Ishikawa (cell line): ENCODE data around the gene ADAM10.

ENCODE experiments used
- CEBPB ChIP-seq: IDR thresholded peaks from 2 replicates; pipeline ENCODE4 v1.6.1; 2012
- CREB1 ChIP-seq: IDR thresholded peaks from 2 replicates; pipeline ENCODE4 v1.6.1; 2012; ENCODE audit warnings: low read depth
- EGR1 ChIP-seq: IDR thresholded peaks from 2 replicates; pipeline ENCODE4 v1.6.1; 2012
- EP300 ChIP-seq: IDR thresholded peaks from 2 replicates; pipeline ENCODE4 v1.6.1; 2012; ENCODE audit warnings: borderline replicate concordance
- FOXM1 ChIP-seq: IDR thresholded peaks from 2 replicates; pipeline ENCODE4 v1.6.1; 2012; ENCODE audit warnings: low read depth, borderline replicate concordance
- MAX ChIP-seq: IDR thresholded peaks from 2 replicates; pipeline ENCODE4 v1.6.1; 2012
- NFIC ChIP-seq: IDR thresholded peaks from 2 replicates; pipeline ENCODE4 v1.6.1; 2012
- RAD21 ChIP-seq: IDR thresholded peaks from 2 replicates; pipeline ENCODE4 v1.6.1; 2012; ENCODE audit warnings: low read depth
- REST ChIP-seq: IDR thresholded peaks from 2 replicates; pipeline ENCODE4 v1.6.1; 2012; ENCODE audit warnings: low read depth, mild to moderate bottlenecking
- TAF1 ChIP-seq: IDR thresholded peaks from 2 replicates; pipeline ENCODE4 v1.6.1; 2012; ENCODE audit warnings: low read depth, mild to moderate bottlenecking
- TCF12 ChIP-seq: IDR thresholded peaks from 2 replicates; pipeline ENCODE4 v1.6.1; 2012; ENCODE audit warnings: low read depth
- TEAD4 ChIP-seq: IDR thresholded peaks from 2 replicates; pipeline ENCODE4 v1.6.1; 2012
- YY1 ChIP-seq: IDR thresholded peaks from 2 replicates; pipeline ENCODE4 v1.6.1; 2012; ENCODE audit warnings: low read depth
- ZBTB7A ChIP-seq: IDR thresholded peaks from 2 replicates; pipeline ENCODE4 v1.6.1; 2012; ENCODE audit warnings: low read depth
- TF ChIP-seq, protein P1 (sequence below): IDR thresholded peaks from 2 replicates; pipeline ENCODE4 v1.6.1; 2012

The ADAM10 gene

GRCh38 chr15:58558777-58559176 lies 190.7 kb downstream of the ADAM10 start:
- TF ChIP-seq TAF1 (no peak), EP300 (no peak), RAD21 (no peak), YY1 (no peak), CREB1 (no peak), MAX (no peak), EGR1 (no peak), TEAD4 (no peak)

DNA sequence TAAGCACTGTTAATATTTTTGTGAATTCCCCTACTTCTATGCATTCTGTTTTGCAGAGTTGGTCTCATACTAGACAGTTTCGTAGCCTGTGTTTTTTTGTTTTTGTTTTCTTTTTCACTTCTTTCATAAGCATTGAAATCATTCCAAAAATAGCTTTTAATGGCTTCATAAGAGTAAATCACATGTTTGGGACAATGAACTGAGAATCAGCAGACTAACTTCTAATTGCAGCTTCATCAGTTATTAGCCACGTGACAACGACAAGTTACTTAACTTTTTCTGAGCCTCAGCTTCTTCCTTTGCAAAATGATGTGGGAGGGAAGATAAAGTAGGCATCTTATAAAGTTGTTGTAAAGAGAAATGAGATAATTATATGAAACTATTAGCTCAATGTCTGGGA lies 193.0 kb downstream of the ADAM10 start:
- no peak for TF ChIP-seq NFIC

DNA sequence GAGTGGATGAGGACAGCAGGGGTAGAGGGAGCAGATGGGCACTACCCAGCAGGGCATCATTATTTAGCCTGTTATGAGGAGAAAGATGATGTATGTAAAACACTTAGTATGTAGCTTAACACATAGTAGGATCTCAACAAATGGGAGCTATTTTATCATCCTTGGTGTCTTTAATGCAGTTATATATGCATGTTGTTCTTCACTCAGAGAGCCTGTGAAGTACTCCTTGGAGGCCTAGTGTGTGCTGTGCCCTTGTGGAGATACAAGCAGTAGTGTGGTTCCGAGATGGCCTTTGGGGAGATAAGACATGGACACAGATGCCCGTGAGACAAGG lies 193.5 kb downstream of the ADAM10 start:
- TF ChIP-seq CREB1 (no peak), TCF12 (no peak), ZBTB7A (no peak), REST (no peak), TAF1 (no peak), NFIC (no peak), CEBPB (no peak), MAX (no peak), RAD21 (no peak)
- TF ChIP-seq, protein P1, sequence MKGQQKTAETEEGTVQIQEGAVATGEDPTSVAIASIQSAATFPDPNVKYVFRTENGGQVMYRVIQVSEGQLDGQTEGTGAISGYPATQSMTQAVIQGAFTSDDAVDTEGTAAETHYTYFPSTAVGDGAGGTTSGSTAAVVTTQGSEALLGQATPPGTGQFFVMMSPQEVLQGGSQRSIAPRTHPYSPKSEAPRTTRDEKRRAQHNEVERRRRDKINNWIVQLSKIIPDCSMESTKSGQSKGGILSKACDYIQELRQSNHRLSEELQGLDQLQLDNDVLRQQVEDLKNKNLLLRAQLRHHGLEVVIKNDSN: no peak

DNA sequence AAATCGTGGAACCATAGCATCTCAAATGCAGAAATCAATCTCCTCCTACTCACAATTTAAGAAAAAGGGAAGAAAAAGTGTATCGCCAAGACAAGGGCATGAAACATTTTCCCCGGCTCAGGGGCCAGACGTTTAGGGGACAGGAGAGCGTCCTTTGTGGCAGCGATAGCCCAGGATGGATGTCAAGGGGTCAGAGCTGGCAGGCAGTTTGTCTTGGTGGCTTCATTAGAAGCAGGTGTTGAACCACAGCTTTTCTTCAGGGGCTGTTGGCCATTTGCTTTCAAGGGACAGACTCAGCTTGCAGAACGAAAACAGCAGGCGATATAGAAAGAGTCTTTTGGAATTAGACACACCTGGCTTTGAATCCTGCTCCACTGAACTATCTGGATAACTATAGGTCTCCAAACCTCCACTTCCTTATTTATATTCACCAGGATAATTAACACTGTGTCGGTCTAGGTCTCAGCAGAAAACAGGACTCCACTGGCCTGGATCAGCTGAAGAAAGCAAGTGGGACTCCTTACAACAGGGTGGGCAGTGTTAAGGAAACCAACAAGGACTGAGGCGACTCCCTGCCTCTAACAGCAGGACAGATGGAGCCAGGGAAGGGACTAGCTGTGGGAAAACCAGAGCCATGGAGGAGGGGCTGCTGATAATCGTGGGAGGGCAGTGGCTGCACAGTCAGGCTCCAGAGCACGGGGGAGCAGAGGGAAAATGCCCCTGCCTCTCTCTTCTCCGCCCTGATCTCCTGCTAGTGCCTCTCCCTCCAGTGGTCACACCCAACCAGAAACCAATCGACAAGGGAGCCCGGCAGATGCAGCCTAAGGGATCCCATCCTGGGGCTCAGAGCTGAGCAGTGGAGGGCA lies 194.1 kb downstream of the ADAM10 start:
- no peak for TF ChIP-seq NFIC

DNA sequence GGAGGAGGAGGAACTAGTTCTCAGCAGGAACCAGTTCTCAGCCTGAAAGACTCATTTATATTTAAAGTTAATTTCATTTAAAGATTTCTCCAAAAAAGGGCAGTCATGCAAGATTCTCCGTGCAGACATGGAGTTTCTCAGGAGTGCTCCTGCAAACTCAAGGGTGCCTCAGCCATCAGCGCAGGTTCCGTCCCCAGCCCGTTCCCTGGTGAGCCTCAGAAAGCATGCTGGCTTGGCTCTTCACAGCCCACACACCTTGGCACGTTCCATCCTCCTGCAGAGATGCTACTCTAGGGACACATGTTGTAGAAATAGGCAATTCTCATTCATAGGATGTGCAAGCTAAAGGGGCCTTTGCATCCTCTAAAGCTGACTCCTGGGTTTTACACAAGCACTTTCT lies 194.7 kb downstream of the ADAM10 start:
- TF ChIP-seq TEAD4: no peak
- TF ChIP-seq EP300: no peak
- TF ChIP-seq, protein P1: no peak
- no peak for TF ChIP-seq MAX
- TF ChIP-seq YY1: no peak
- TF ChIP-seq RAD21: no peak
- TF ChIP-seq CREB1: no peak
- no peak for TF ChIP-seq ZBTB7A
- TF ChIP-seq TCF12: no peak
- TF ChIP-seq REST: no peak
- no peak for TF ChIP-seq TAF1
- TF ChIP-seq FOXM1: no peak
- TF ChIP-seq NFIC: no peak

- TF ChIP-seq EGR1: no peak
- TF ChIP-seq, protein P1: no peak
- no peak for TF ChIP-seq FOXM1
- TF ChIP-seq YY1: no peak
- TF ChIP-seq REST: no peak
- no peak for TF ChIP-seq NFIC
- TF ChIP-seq RAD21: no peak
- no peak for TF ChIP-seq CREB1
- no peak for TF ChIP-seq CEBPB
- TF ChIP-seq ZBTB7A: no peak
- no peak for TF ChIP-seq TAF1
- no peak for TF ChIP-seq EP300
- no peak for TF ChIP-seq TCF12
- no peak for TF ChIP-seq MAX
- TF ChIP-seq TEAD4: no peak
These were observed 196.1 kb downstream of the ADAM10 start for GRCh38 chr15:58553365-58553918.
